HG02571 (cell line): Measurements from ENCODE around the gene CENPA.

ENCODE experiments used
- ATAC-seq: cut with Tn5 transposase; IDR thresholded peaks from one replicate; pipeline ENCODE4 v1.9.1; 2021; ENCODE audit warnings: mild to moderate bottlenecking, moderate library complexity; ENCODE audit not compliant: unreplicated experiment

CENPA gene

GRCh38 chr2:26838121-26838906, 52.5 kb downstream of the CENPA start:
- ATAC-seq = no peak

- ATAC-seq = no peak
Observed at GRCh38 chr2:26840937-26841610, 55.2 kb downstream of the CENPA start.

GRCh38 chr2:26843041-26843440, 57.2 kb downstream of the CENPA start:
- no peak for ATAC-seq
